Effector CD4-positive, alpha-beta T cell (primary cell): ENCODE data around the gene RAVER2.
"Not testable (repeated sequence)": the region's sequence is repeated elsewhere in the genome, so short reads cannot be mapped to it uniquely, and the experiment has no call there.

Experiments
- DNase-seq: peaks from one replicate; pipeline ENCODE4 v3.0.0-alpha.2; 2020
- total RNA-seq: gene quantifications from one replicate; lab custom pipeline; 2026; lab: John Stamatoyannopoulos, UW

RAVER2 gene
- 2.1 reads per million, percentile 4 among the genes with 10 or more reads in this experiment for total RNA-seq

- DNase-seq: peak; percentile 42
Observed at GRCh38 chr1:64744492-64745180, at the start of gene RAVER2. TSS of gene RAVER2 (plus strand) at chr1:64745075. CDS start at chr1:64745173, 98 bp downstream.

DNA sequence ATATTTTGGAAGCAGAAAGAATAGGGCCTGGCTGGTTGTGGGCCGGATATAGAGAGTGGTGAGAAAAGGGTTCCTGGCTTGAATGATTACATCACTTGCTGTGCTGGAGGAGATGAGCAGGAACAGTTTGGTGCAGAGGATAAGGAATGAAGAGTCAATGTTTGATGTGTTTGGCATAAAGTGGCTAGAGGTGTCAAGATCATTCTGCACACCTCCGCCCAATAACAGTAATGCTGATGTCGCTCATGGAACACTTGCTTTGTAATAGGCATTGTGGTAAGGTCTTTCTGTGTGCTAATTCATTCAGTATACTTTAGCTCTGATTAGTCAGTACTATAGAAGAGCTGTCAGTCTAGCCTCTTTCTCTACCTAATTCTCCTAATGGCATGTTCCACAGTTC lies 48.0 kb upstream of the RAVER2 start:
- no peak for DNase-seq

DNA sequence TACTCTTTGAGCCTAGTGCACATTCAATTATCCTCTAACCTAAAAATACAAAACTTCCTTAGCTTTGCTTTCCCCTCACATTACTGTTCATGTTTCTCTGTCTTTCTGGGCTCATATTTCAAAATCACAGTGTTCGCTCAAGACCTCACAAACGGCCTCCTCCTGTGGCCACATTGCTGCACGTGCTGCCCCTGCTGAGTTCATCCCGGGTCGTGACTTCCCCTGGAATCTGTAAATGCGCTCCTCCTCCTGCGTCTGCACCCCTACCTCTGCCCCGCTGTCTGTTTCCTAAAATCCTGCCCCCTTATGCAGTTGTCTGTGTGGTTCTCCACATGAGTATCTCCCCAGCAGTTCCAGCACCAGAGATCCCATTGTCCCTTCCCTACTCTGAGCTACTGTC lies 45.5 kb upstream of the RAVER2 start:
- no peak for DNase-seq

- DNase-seq: no peak
Observed at GRCh38 chr1:64701071-64701470, 43.8 kb upstream of the RAVER2 start.

GRCh38 chr1:64701886-64702285 lies 43.0 kb upstream of the RAVER2 start:
- no peak for DNase-seq

GRCh38 chr1:64702670-64703069 lies 42.2 kb upstream of the RAVER2 start:
- DNase-seq: not testable (repeated sequence)

DNA sequence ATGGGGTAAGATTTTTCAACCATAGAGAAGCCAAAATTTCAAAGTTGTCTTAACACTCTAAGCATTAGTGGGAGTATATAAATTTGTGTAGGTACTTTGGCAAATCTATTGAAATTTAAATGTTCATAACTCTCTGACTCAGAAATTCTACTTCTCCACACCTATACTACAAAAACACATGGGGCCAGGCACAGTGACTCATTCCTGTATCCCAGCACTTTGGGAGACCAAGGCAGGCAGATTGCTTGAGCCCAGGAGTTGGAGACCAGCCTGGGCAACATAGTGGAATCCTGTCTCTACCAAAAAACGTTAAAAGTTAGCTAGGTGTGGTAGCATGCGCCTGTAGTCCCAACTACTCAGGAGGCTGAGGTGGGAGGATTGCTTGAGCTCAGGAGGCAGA lies 41.3 kb upstream of the RAVER2 start:
- no peak for DNase-seq

GRCh38 chr1:64705591-64705990 lies 39.3 kb upstream of the RAVER2 start:
- no peak for DNase-seq

GRCh38 chr1:64711266-64711665 lies 33.6 kb upstream of the RAVER2 start:
- DNase-seq: no peak

DNA sequence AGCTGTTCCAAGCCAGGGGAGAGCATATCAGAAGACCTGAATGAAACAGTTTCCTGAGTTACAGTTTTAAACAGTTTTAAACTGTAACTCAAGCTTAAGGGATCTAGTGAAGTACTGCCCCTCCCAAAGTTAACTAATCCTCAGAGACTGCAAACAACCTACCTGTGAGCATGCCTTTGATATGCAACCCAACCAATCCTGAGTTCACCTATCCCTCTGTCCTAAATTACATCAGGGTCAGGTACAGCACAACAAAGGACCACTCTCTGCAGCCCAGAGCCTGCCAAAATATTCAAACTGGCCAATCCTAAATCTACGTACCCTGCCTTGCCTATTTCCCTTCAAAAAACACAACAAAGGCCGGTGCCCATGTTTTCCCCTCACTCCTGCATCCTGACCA lies 32.8 kb upstream of the RAVER2 start:
- DNase-seq: no peak

DNA sequence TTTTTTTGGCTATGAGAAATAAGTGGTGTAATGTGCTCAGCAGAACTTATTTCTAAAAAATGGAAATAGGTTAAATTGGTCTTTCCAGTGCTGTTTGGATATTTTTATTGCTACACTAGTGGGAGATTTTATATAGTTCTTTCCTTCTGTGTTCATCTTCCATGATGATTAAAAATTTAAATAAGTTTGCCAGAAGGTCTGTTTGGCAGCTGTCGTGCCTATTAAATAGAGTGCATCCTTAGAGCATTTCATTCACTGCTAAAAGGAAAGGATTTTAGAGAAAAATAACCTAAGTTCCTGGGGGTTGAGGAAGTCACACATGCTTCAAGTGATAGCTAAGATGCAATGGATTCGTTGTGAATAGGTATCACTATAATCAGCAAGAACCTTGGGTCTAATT lies 29.7 kb upstream of the RAVER2 start:
- no peak for DNase-seq

DNA sequence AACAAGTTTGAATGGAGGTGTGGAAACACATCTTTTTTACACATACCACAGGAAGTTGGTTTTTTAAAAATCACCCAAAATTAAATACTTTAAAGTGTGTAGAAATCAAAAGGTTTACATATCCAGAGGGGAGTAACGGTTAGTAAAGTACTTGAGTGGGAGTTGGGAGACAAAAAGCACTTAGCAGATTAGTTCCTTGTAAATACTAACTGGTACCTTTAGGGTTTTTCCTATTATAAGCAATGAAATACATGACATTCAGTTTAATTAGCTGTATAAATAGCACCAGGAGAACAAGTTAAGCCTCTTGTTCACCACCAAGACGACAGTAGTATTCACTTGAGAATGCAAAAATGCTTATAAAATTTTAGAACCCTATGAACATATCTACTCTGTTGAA lies 23.7 kb upstream of the RAVER2 start:
- no peak for DNase-seq

DNA sequence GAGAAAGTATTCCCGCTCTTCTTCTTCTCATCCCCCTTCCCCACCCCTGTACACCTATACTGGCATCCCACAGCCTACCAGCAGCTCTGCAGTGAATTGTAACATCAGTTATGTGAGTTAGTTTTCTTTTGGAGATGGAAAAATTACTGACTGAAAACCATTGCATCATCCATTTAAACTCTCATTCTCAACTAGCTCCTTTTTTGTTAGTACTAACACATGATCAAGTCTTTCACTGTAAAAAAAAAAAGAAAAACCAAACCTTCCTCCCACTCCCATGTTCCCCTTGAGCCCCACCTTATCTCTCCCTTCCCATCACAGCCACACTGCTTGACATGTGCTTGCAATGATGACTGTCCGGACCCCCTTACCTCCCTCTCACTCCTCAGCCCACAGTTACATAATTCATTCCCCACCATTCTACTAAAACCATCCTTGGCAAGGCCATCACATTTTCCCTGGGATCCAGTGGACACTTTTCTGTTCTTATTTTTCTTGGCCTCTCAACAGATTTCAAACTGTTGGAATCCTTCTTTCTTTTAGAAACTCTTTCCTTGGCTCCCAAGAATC lies 23.2 kb upstream of the RAVER2 start:
- DNase-seq: no peak

- no peak for DNase-seq
Observed at GRCh38 chr1:64727861-64728260, 17.0 kb upstream of the RAVER2 start.

DNA sequence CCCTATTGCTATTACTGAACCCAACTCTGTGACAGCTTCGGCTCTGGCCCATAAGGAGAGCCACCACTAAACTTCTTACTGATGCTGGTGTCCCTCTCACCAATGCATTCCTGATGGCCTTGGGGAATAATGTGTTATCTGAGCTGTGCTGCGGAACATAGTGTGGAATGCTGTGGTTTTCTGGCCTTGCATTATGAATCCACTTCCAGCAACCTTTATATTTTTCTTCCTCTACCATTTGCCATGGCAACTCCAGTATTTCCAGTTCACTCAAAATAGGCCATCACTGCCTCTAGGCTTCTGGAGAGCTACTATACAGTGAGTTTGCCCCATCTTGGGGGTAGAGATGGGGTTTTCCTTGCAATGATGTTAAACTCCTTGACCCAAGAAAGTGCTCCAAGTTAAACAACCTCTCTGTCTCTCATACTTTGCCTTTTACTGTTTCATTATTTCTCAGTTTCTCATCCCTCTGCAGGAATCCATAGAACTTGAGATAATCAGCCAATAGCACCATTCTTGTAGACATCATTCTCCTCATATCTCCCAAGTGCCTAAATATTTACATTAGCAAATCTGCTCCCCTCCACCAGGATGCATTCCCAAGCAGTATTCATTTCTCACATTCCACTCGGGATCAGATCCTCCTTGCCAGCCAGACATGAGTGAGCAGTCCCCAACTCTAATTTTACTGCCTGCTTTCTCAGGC lies 11.1 kb upstream of the RAVER2 start:
- DNase-seq: no peak

DNA sequence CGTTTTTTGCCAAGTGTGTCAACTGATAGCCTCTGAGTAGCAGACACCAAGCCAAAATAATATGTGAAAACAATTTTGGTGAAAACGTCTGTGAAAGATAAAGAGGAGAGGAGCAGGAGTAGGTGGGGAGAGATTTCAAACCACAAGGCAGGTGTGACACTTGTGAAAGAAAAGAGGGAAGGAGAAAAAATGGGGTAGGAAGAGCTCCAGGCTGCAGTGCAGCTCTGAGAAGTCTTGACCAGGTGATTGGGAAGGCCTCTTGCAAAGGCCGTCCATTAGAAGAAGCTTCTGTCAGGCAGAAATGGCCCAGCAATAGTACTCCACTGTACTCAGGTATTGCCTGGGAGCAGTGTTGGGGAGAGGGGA lies 10.6 kb upstream of the RAVER2 start:
- DNase-seq: no peak

DNA sequence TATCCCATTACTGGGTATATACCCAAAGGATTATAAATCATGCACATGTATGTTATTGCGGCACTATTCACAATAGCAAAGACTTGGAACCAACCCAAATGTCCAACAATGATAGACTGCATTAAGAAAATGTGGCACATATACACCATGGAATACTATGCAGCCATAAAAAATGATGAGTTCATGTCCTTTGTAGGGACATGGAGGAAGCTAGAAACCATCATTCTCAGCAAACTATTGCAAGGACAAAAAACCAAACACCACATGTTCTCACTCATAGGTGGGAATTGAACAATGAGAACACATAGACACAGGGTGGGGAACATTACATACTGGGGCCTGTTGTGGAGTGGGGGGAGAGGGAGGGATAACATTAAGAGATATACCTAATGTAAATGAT lies 4.2 kb upstream of the RAVER2 start:
- not testable (repeated sequence) for DNase-seq

GRCh38 chr1:64743954-64744491 lies 852 bp upstream of the RAVER2 start:
- DNase-seq: no peak

DNA sequence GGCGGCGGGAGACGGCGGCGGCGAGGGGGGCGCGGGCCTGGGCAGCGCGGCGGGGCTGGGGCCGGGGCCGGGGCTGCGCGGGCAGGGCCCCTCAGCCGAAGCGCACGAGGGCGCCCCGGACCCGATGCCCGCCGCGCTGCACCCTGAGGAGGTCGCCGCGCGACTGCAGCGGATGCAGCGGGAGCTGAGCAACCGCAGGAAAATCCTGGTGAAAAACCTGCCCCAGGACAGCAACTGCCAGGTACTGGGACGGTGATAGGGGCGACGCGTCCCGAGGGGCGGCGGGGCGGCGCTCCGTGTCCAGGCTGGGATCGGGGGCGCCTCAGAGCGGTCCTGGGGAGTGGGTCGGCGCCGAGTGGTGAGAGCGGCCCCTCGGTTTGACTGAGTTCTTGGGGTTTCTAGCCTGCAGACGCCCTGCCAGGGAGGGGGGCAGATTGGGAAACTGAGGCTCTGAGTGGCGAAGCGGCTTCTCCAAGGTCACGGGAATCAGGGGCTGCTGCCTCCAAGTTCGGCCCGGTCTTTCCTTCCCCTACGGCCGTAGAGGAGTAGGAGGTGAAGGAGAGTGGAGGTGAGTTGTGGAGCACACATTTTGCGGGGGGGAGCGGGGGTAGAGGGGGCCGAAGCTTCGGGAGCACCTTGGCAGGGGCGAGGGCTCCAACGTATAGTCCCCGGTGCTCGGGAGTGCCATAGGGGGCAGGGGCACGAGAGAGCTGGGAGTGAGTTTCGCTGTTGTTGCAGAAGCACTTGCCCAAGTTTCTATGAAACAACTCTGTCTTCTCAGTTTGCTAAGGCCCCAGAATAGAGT lies 508 bp downstream of the RAVER2 start:
- peak; percentile 2 for DNase-seq

GRCh38 chr1:64745986-64746940 lies 1.4 kb downstream of the RAVER2 start:
- no peak for DNase-seq

DNA sequence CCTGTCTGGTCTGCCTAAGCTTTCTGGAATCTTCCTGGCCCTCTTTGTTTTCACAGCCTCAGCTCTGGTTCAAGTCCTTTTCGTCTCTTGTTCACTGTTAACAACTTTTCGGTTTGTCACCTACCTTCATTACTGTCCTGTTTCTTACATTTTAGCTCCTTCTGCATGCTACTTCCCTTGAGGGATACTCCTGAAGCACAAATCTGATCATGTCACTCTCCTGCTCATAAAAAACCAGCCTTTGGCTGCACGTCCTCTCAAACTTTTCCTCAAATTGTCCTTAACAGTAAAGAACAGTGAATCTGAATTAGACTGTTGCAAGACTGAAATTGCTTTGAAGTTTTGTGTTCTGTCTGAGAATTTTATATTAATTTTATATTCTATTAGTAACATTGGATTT lies 3.3 kb downstream of the RAVER2 start:
- DNase-seq: no peak

DNA sequence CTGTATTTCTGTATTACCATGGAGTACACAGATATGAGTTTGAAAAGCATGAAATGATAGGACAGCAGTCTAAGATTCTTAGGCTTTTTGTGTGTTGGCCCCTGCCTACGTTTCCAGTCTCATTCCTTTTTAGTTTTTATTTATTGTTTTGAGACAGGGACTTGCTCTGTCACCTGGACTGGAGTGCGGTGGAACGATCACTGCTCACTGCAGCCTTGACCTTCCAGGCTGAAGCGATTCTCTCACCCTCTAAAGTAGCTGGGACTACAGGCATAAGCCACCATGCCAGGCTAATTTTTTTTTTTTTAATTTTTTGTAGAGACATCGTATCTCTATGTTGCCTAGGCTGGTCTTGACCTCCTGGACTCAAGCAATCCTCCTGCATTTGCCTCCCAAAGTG lies 3.8 kb downstream of the RAVER2 start:
- no peak for DNase-seq
